ENCODE measurements around the gene CHURC1. TPM values are rescaled to one million over a fixed set of nuclear protein-coding genes. Genes with fewer than 3 reads are reported as not detected.

Gene CHURC1
- total and polyA plus RNA-seq, 2 donors from 2014 or later: 41.0 to 70.4 TPM

- no peaks in the 10 kb centered on the region for H3K9me3 ChIP-seq (ENCODE audit: control insufficient read depth in 2 of 3, insufficient read depth in 1 of 3, low read length in 3 of 3)
- peak overlapping the region in 2 of 3 donors; percentile 43 to 78 for H3K9ac ChIP-seq (ENCODE audit: low read length in 3 of 3)
- TF ChIP-seq CTCF (IDR thresholded peaks at IDR 0.05; ENCODE audit: borderline replicate concordance, extremely low read depth, insufficient read depth): no peak
- H3K4me1 ChIP-seq (ENCODE audit: control insufficient read depth in 2 of 3, insufficient read depth in 2 of 3, low read depth in 1 of 3, low read length in 3 of 3): peaks cover 0 to 9% (median 0%) of the 10 kb centered on the region in 3 donors
- no peaks in the 10 kb centered on the region for H3K36me3 ChIP-seq (ENCODE audit: control insufficient read depth in 2 of 3, insufficient read depth in 3 of 3, low read length in 3 of 3)
- FAIRE-seq (no peak), DNase-seq (peak in 3 of 5 donors; percentile 40 to 80 (median 42))
- peak overlapping the region; percentile 32 to 60 for H3K27ac ChIP-seq (ENCODE audit: low read depth in 2 of 2, low read length in 2 of 2)
- intact Hi-C loops (cut with DNase I): no loop called here
- H3K27me3 ChIP-seq (ENCODE audit: control insufficient read depth, insufficient read depth, low read length): no peaks in the 10 kb centered on the region
- H3K4me3 ChIP-seq (ENCODE audit: low read length in 3 of 3): peak overlapping the region; percentile 50 to 66 (median 64)
Measured at GRCh38 chr14:64971491-64971942, 57.3 kb downstream of the CHURC1 start.

GRCh38 chr14:64971943-64972791 is 57.9 kb downstream of the CHURC1 start, which contains the start of gene RAB15:
TSS of gene RAB15 (minus strand) at chr14:64972336. CDS start at chr14:64972076, 260 bp downstream.
- peaks cover 0 to 6% (median 0%) of the 10 kb centered on the region in 3 donors for H3K4me1 ChIP-seq (ENCODE audit: control insufficient read depth in 2 of 3, insufficient read depth in 2 of 3, low read depth in 1 of 3, low read length in 3 of 3)
- intact Hi-C loops (cut with DNase I): no loop called here
- peak within 1 kb of the TSS; percentile 32 to 60 for H3K27ac ChIP-seq (ENCODE audit: low read depth in 2 of 2, low read length in 2 of 2)

GRCh38 chr14:64973026-64973442 is 58.8 kb downstream of the CHURC1 start:
- H3K4me3 ChIP-seq (ENCODE audit: low read length in 3 of 3): peak overlapping the region in 2 of 3 donors; percentile 49 to 65
- no peak for FAIRE-seq
- intact Hi-C loops (cut with DNase I): no loop called here

More at GRCh38 chr14:64971943-64972791, 57.9 kb downstream of the CHURC1 start, which contains the start of gene RAB15:
- DNase-seq (peak; percentile 51 to 81 (median 77)), FAIRE-seq (no peak)
- no peak for TF ChIP-seq CTCF (IDR thresholded peaks at IDR 0.05; ENCODE audit: borderline replicate concordance, extremely low read depth, insufficient read depth)
- peak within 1 kb of the TSS; percentile 50 to 66 (median 64) for H3K4me3 ChIP-seq (ENCODE audit: low read length in 3 of 3)
- H3K27me3 ChIP-seq (ENCODE audit: control insufficient read depth, insufficient read depth, low read length): no peaks in the 10 kb centered on the region
- H3K9me3 ChIP-seq (ENCODE audit: control insufficient read depth in 2 of 3, insufficient read depth in 1 of 3, low read length in 3 of 3): no peaks in the 10 kb centered on the region
- H3K9ac ChIP-seq (ENCODE audit: low read length in 3 of 3): peak within 1 kb of the TSS; percentile 2 to 78 (median 43)
- no peaks in the 10 kb centered on the region for H3K36me3 ChIP-seq (ENCODE audit: control insufficient read depth in 2 of 3, insufficient read depth in 3 of 3, low read length in 3 of 3)

More at GRCh38 chr14:64973026-64973442, 58.8 kb downstream of the CHURC1 start:
- Histone ChIP-seq H3K4me1 (ENCODE audit: control insufficient read depth in 2 of 3, insufficient read depth in 2 of 3, low read depth in 1 of 3, low read length in 3 of 3) (peaks cover 0 to 6% (median 0%) of the 10 kb centered on the region in 3 donors), H3K36me3 (ENCODE audit: control insufficient read depth in 2 of 3, insufficient read depth in 3 of 3, low read length in 3 of 3) (no peaks in the 10 kb centered on the region), H3K27ac (ENCODE audit: low read depth in 2 of 2, low read length in 2 of 2) (no peak overlapping the region), H3K9ac (ENCODE audit: low read length in 3 of 3) (no peak overlapping the region), H3K9me3 (ENCODE audit: control insufficient read depth in 2 of 3, insufficient read depth in 1 of 3, low read length in 3 of 3) (no peaks in the 10 kb centered on the region), H3K27me3 (ENCODE audit: control insufficient read depth, insufficient read depth, low read length) (no peaks in the 10 kb centered on the region)
- TF ChIP-seq CTCF (IDR thresholded peaks at IDR 0.05; ENCODE audit: borderline replicate concordance, extremely low read depth, insufficient read depth): no peak
- DNase-seq: no peak

All from kidney (tissue), 14 donors.